BE2C (cell line): ENCODE results near the gene MBD3L4.
"Not testable (repeated sequence)": the region's sequence is repeated elsewhere in the genome, so short reads cannot be mapped to it uniquely, and the experiment has no call there.

Experiments
- DNase-seq: peaks from one replicate; pipeline ENCODE4 v3.0.0-alpha.2; 2020
- H3K27me3 ChIP-seq: fragments of 250-450 bp; sonication (Bioruptor Pico); 2 replicates; pipeline ENCODE4 v1.5.1; 2020; ENCODE audit warnings: mild to moderate bottlenecking
- H3K36me3 ChIP-seq: fragments of 250-450 bp; sonication (Bioruptor Pico); 2 replicates; pipeline ENCODE4 v1.5.1; 2020; ENCODE audit warnings: mild to moderate bottlenecking
- H3K4me1 ChIP-seq: fragments of 250-450 bp; sonication (Bioruptor Pico); 2 replicates; pipeline ENCODE4 v1.5.1; 2020
- H3K4me3 ChIP-seq: 2 replicates; pipeline ENCODE4 v1.5.1; 2011; ENCODE audit warnings: low read depth, low read length
- H3K9me3 ChIP-seq: fragments of 250-450 bp; sonication (Bioruptor Pico); 2 replicates; pipeline ENCODE4 v1.5.1; 2020
- TF ChIP-seq, protein P1 (sequence below): IDR thresholded peaks from 2 replicates; pipeline ENCODE4 v1.5.1; 2012; ENCODE audit warnings: mild to moderate bottlenecking, low read depth, low read length

Gene MBD3L4

DNA sequence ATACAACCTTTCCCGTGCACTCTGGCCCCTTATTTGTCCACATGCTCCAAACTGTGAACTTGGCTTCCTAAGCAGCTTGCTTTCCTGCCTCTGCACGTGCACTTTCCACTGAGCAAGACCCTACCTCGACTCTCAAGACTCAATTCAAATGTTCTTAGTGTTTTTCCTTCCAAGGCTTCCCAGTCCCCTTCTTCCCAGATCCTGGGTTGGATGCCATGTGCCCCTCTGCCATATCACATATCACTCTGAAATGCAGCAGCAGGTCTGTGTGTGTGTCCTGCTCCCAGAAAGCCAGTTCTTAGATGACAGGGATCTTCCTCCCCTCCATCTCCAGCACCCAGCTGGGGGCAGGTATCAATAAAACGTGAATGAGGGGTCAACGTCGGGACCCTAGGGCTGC lies 32.6 kb upstream of the MBD3L4 start:
- DNase-seq = no peak
- Histone ChIP-seq H3K4me1 (no peaks in the 10 kb centered on the region), H3K9me3 (no peaks in the 10 kb centered on the region; the same call in 1 of the 2 replicates), H3K27me3 (no peaks in the 10 kb centered on the region), H3K36me3 (peaks cover 36% of the 10 kb centered on the region), H3K4me3 (no peak overlapping the region)
- TF ChIP-seq, protein P1, sequence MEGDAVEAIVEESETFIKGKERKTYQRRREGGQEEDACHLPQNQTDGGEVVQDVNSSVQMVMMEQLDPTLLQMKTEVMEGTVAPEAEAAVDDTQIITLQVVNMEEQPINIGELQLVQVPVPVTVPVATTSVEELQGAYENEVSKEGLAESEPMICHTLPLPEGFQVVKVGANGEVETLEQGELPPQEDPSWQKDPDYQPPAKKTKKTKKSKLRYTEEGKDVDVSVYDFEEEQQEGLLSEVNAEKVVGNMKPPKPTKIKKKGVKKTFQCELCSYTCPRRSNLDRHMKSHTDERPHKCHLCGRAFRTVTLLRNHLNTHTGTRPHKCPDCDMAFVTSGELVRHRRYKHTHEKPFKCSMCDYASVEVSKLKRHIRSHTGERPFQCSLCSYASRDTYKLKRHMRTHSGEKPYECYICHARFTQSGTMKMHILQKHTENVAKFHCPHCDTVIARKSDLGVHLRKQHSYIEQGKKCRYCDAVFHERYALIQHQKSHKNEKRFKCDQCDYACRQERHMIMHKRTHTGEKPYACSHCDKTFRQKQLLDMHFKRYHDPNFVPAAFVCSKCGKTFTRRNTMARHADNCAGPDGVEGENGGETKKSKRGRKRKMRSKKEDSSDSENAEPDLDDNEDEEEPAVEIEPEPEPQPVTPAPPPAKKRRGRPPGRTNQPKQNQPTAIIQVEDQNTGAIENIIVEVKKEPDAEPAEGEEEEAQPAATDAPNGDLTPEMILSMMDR = no peak

DNA sequence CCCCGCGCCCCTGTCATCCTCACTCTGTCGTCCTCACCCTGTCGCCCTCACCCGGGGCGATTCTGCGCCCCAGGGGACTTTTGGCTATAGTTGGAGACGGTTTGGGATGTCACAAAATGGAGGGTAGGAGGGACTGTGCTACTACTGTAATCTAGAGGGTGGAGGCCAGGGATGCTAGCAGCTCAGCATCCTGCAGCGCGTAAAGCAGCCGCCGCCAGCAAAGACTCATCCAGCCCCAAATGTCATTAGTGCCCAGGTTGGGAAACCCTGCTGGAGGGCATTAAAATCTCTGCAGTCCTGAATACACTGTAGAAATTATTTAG lies 29.9 kb upstream of the MBD3L4 start:
- peak overlapping the region; percentile 92 for H3K4me3 ChIP-seq
- no peak for DNase-seq
- no peaks in the 10 kb centered on the region for H3K4me1 ChIP-seq

DNA sequence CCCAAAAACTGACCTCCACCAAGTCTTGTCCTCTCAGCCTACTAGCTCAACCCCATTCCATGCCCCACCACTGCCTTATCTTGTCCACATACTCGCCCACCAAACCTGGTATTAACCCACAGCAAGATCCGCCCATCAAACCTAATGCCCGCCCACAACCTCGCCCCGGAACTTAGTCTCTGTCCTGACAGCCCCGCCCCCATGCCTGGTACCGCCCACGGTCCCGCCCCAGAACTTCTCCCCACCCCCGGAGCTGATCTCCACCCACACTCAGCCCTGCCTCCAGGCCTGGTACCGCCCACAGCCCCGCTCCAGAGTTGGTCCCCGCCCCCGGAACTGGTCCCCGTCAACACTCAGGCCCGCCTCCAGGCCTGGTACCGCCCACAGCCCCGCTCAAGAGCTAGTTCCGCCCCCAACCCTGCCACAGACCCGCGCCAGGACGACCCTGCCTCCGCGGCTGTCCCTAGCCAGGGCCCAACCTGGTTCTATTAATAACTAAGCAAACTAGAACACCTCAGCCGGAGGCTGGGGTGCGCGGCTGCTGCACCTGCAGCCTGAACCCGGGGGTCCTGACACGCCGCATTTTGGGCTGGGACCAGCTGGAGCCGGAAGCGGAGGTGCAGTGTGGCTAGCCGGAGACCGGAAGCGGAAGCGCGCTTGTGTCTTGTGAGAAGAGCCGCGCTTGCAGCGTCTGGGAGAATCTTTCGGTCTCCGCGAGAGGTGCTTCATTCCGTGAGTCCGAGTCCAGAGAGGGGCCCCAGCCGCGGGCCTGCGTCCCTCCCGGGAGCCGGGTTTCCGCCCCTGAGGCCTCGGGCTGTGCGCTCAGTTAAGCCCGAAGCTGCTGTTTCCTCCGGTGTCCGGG lies 29.3 kb upstream of the MBD3L4 start, which contains the start of gene ZNF557:
TSS of gene ZNF557 (plus strand) at position 662 of the 862 bp plus-strand sequence. CDS start 5,372 bp downstream, outside the sequence.
- Histone ChIP-seq H3K4me3 (peak within 1 kb of the TSS; percentile 92), H3K27me3 (no peaks in the 10 kb centered on the region), H3K36me3 (peaks cover 10% of the 10 kb centered on the region), H3K4me1 (no peaks in the 10 kb centered on the region), H3K9me3 (no peaks in the 10 kb centered on the region; the same call in 1 of the 2 replicates)
- DNase-seq = peak; percentile 99
- TF ChIP-seq, protein P1 = no peak

More for the DNA sequence above, 29.9 kb upstream of the MBD3L4 start:
- Histone ChIP-seq H3K27me3 (no peaks in the 10 kb centered on the region), H3K9me3 (no peaks in the 10 kb centered on the region; the same call in 1 of the 2 replicates), H3K36me3 (peaks cover 11% of the 10 kb centered on the region)
- TF ChIP-seq, protein P1 = no peak

DNA sequence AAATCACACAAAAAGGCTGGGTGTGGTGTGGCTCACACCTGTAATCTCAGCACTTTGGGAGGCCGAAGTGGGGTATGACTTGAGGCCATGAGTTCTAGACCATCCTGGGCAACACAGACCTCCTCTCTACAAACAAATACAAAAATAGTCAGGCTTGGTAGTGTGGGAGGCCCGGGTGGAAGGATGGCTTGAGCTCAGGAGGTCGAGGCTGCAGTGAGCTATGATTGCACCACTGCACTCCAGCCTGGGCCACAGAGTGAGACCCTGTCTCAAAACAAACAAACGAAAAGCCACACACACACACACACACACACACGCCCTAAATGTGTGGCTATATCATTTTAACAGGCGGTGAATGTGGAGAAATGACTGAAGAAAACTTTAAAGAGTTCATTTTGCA lies 28.6 kb upstream of the MBD3L4 start:
- TF ChIP-seq, protein P1 = no peak
- Histone ChIP-seq H3K9me3 (no peaks in the 10 kb centered on the region; the same call in 1 of the 2 replicates), H3K4me3 (0 out of 2 replicates have a peak overlapping the region, but pooled peaks have one; percentile 3), H3K27me3 (no peaks in the 10 kb centered on the region), H3K36me3 (peaks cover 10% of the 10 kb centered on the region), H3K4me1 (no peaks in the 10 kb centered on the region)
- DNase-seq = no peak

DNA sequence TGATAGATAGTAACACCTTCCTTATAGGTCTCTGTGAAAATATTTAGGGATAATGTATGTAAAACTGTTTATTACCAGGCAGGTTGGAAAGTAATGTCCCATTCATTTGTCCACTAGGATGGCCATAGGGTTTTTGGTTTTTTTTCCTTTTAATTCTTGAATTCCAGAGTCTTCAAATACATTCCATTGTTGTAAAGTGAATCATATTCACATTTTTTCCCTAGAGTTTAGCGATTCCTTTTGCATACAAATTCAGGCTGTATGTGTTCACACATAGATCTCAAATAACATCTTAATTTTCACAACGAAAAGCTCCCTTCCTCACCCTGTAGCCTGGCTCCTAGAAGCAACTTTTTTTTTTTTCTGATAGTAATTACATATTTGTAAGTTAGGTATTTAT lies 27.7 kb upstream of the MBD3L4 start:
- peaks cover 6% of the 10 kb centered on the region for H3K36me3 ChIP-seq
- H3K4me3 ChIP-seq = no peak overlapping the region
- TF ChIP-seq, protein P1 = no peak
- no peaks in the 10 kb centered on the region for H3K27me3 ChIP-seq
- H3K4me1 ChIP-seq = no peaks in the 10 kb centered on the region
- no peaks in the 10 kb centered on the region; the same call in 1 of the 2 replicates for H3K9me3 ChIP-seq
- no peak for DNase-seq

DNA sequence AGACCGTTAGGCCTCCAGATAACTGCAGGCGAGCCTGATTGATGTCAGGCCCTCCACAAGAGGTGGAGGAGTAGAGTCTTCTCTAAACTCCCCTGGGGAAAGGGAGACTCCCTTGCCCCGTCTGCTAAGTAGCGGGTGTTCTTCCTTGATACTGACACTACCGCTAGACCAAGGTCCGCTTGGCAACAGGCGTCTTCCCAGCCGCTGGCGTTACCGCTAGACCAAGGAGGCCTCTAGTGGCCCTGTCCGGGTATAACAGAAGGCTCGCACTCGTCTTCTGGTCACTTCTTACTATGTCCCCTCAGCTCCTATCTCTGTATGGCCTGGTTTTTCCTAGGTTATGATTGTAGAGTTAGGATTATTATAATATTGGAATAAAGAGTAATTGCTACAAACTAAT lies 27.1 kb upstream of the MBD3L4 start:
- H3K36me3 ChIP-seq, H3K4me1 ChIP-seq, H3K27me3 ChIP-seq, H3K4me3 ChIP-seq, H3K9me3 ChIP-seq: not testable (repeated sequence)
- TF ChIP-seq, protein P1 = peak; percentile 35; the same call in 1 of the 2 replicates
- DNase-seq = peak; percentile 44
